ENCODE results near the gene A4GNT. TPM values are rescaled to one million over a fixed set of nuclear protein-coding genes. Genes with fewer than 3 reads are reported as not detected.

Gene A4GNT
- total RNA-seq, 6 experiments from 2014 or later: not detected

DNA sequence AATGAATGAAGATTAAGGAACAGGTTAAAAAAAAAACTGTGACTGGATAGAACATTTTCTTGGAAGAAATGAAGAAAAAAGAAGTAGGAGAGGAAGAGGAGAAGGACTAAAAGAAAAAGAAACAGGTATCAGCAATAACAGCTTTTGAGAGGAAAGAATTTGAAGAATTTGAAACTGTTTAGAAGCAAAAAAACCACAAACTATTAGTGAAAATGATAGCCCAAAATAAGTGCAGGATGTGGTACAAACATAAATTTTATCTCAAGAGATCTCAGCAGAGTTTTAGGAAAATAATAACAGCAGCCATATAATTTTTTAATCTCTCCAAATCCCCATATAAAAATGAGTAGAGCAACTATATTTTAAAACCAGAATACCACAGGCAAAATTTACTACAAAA lies 8.8 kb upstream of the A4GNT start:
- Histone ChIP-seq H3K4me1 (no peaks in the 10 kb centered on the region), H3K4me3 (no peak overlapping the region), H3K9me3 (no peaks in the 10 kb centered on the region), H3K27ac (no peak overlapping the region), H3K27me3 (no peaks in the 10 kb centered on the region), H3K36me3 (no peaks in the 10 kb centered on the region)
- no peak for DNase-seq
- no peak for TF ChIP-seq POLR2A (IDR thresholded peaks at IDR 0.05)
- no peak for TF ChIP-seq CTCF (IDR thresholded peaks at IDR 0.05)
- ATAC-seq: no peak
- intact Hi-C loops (cut with DNase I): no loop called here

DNA sequence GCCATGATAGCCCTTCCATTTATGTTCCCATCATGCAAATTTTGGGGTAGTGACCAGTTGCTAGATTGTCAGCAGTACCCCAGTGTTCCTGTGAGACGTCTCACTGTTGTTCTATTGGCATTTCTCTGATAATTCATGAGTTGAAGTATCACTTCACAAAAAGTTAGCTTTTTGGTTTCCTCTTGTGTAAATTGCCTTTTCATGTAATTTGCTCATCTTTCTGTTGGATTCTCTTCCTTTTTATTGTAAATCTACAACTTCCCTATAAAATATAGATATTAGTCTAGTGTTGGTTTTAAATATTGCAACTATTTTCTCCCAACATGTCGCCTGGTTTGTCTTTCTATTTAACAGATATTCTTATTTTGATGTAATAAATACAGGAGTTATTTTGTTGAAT lies 7.5 kb upstream of the A4GNT start:
- Histone ChIP-seq H3K4me1 (no peaks in the 10 kb centered on the region), H3K27me3 (no peaks in the 10 kb centered on the region), H3K9me3 (no peaks in the 10 kb centered on the region), H3K36me3 (no peaks in the 10 kb centered on the region), H3K27ac (no peak overlapping the region), H3K4me3 (no peak overlapping the region)
- 31% methylated on average over 2 of the region's 2 CpGs for WGBS (ENCODE audit: insufficient coverage, low coverage, low lambda C conversion rate, missing lambda C conversion rate)
- ATAC-seq (no peak), DNase-seq (no peak)
- TF ChIP-seq POLR2A (IDR thresholded peaks at IDR 0.05) (no peak), CTCF (IDR thresholded peaks at IDR 0.05) (no peak)
- intact Hi-C loops (cut with DNase I): no loop called here

DNA sequence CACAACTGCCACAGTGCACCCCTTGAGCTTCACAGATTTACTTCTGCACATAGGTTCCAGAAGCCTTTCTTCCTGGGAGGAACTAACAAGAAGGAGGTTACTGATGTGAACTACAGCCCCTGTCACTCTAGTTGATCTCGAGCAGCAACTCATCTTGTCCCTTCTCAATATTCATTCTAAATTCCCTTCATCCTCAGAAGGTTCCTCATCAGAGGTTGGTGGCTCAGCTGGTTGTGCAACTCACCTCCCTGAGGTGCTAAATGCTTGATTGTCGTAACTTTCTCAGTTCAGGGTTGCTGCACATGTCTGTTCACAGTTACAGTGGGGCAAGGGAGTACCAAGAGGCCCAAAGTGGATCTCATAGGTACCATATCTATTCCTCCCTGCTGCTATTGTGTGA lies 5.7 kb upstream of the A4GNT start:
- Histone ChIP-seq H3K4me1 (no peaks in the 10 kb centered on the region), H3K4me3 (no peak overlapping the region), H3K36me3 (no peaks in the 10 kb centered on the region), H3K27ac (no peak overlapping the region), H3K9me3 (no peaks in the 10 kb centered on the region), H3K27me3 (no peaks in the 10 kb centered on the region)
- intact Hi-C loops (cut with DNase I): no loop called here
- WGBS (ENCODE audit: insufficient coverage, low coverage, low lambda C conversion rate, missing lambda C conversion rate): 66% methylated on average over 2 of the region's 2 CpGs
- ATAC-seq (no peak), DNase-seq (no peak)
- TF ChIP-seq POLR2A (IDR thresholded peaks at IDR 0.05) (no peak), CTCF (IDR thresholded peaks at IDR 0.05) (no peak)

DNA sequence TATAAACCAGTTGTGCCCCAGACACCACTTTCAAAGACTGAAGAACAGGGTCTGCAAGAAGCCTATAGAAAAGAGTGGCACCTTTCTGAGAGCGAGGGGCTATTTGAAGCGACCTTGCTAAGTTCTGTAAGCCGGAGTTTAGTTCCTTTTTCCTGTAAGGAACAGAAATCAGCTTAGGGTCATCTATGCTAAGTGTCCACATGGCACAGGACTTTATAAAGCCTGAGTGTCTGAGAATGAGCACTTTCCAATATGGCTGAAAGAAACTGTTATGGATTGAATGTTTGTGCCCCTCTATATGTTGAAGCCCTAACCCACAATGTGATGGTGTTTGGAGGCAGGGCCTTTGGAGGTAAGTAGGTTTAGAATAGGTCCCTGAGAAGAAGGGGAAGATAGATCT lies 4.0 kb upstream of the A4GNT start:
- intact Hi-C loops (cut with DNase I): no loop called here
- TF ChIP-seq POLR2A (IDR thresholded peaks at IDR 0.05): no peak
- TF ChIP-seq CTCF (IDR thresholded peaks at IDR 0.05): no peak
- ATAC-seq (peak in 3 of 4 donors; percentile 51 to 65 (median 64)), DNase-seq (no peak)
- Histone ChIP-seq H3K36me3 (no peaks in the 10 kb centered on the region), H3K27ac (no peak overlapping the region), H3K4me1 (no peaks in the 10 kb centered on the region), H3K4me3 (no peak overlapping the region), H3K9me3 (no peaks in the 10 kb centered on the region), H3K27me3 (no peaks in the 10 kb centered on the region)
- 57% methylated on average over 1 of the region's 3 CpGs for WGBS (ENCODE audit: insufficient coverage, low coverage, low lambda C conversion rate, missing lambda C conversion rate)

DNA sequence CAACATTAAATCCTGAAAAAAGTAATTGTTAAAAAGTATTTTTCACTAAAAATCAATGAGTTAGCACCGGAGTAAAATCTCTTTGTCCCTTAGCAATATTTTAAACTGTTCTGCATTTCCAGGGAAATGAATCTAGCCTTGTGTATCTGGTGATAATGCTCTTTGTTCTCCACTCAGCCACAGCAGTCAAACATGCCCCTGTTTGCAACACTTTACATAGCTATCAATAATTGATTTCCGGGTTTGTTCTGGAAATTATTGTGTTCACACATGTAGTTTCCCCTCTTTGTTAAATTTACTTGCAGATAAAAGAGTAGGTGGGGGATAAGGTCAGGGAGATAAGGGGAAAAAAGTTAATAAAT lies 3.6 kb upstream of the A4GNT start:
- Histone ChIP-seq H3K4me1 (no peaks in the 10 kb centered on the region), H3K9me3 (no peaks in the 10 kb centered on the region), H3K27me3 (no peaks in the 10 kb centered on the region), H3K27ac (peak overlapping the region in 1 of 3 donors; percentile 11), H3K36me3 (no peaks in the 10 kb centered on the region), H3K4me3 (no peak overlapping the region)
- intact Hi-C loops (cut with DNase I): no loop called here
- DNase-seq (no peak), ATAC-seq (no peak)
- 17% methylated on average over 2 of the region's 2 CpGs for WGBS (ENCODE audit: insufficient coverage, low coverage, low lambda C conversion rate, missing lambda C conversion rate)
- TF ChIP-seq POLR2A (IDR thresholded peaks at IDR 0.05): no peak
- no peak for TF ChIP-seq CTCF (IDR thresholded peaks at IDR 0.05)

Measured in right lobe of liver (tissue), 6 donors.